ENCODE data around the gene RPS18.

Gene RPS18

DNA sequence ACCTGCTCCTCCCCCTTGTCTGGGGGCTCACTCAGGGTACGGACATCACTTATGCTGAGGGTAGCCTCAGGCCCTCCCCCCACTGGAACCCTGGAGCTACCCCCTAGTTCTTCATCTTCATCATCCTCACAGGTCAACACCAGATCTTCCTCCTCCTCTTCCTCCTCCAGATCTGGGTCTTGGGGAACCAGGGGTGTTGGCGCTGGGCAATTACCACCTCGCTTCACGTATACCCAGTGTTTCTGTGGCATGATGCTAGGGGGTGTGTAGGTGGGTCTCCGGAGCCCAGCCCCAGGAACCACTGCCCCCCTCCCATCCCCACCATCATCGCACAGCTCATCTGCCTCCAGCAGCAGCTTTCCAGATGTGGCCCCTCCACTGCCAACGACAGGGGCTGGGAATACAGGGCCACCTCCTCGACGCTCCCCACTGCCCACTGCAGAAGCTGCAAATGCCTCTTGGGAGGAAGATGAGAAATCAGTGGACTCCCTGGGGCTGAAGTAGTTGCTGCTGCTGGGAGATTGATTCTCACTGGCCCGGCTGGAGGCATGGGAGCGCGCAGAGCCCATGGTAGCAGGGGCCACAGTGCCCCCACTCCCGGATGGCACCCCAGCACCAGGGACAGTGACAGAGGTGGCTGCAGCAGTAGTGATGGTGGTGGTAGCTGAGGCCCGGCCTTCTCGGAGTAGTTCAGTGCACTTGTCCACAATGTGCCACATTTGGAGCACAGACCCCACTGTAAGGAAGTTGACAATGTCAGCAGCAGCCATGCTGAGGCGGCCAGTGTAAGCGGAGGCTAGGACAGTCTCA lies 44.1 kb downstream of the RPS18 start:
- no peak for FAIRE-seq

DNA sequence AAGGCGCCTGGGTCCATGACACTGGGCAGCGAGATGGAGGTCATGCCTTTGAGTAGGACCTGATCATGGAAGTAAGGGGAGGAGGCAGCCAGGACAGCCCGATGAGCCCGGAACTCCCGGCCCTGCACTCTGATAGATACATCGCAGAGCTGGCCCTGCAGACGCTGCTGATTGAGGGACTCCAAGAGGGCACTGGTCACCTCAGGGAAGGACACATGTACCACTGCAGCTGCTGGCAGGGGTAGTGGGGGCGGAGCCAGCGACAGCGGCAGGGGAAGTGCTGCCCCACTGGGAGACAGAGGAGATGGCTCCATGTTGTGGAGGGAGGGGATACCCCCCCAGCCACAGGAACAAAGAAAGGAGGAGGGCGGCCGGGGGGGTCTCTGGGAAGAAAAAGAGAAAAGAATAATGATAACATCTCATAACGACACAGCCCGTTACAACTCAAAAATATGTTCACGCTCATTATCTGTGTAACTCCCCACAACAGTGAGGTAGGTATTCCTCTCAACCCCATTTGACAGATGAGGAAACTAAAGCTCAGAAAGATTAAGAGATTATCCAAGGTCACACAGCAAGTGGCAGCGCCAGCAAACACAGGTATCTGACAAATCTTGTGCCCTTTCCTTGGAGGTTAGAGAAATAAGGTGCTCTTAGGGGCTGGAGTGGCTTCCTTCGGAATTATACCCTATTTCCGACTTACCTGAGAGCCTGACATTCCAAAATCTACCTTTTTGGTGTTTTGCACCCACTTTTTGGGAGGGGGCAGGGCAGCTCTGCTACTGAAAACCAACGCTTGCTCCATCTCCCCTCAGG lies 44.9 kb downstream of the RPS18 start:
- no peak for FAIRE-seq

DNA sequence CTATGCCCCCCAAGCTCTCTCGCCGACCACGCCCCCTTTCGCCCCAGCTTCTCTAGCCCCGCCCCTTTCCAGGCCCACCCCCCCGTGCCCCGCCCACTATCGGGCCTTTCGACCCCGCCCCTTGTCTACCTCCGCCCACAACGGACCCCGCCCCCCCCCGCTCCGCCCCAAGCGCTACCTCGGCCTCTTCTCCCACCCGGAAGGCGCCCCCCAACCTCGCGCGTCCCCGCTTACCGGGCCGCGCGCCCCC lies 45.5 kb downstream of the RPS18 start:
- no peak for FAIRE-seq

DNA sequence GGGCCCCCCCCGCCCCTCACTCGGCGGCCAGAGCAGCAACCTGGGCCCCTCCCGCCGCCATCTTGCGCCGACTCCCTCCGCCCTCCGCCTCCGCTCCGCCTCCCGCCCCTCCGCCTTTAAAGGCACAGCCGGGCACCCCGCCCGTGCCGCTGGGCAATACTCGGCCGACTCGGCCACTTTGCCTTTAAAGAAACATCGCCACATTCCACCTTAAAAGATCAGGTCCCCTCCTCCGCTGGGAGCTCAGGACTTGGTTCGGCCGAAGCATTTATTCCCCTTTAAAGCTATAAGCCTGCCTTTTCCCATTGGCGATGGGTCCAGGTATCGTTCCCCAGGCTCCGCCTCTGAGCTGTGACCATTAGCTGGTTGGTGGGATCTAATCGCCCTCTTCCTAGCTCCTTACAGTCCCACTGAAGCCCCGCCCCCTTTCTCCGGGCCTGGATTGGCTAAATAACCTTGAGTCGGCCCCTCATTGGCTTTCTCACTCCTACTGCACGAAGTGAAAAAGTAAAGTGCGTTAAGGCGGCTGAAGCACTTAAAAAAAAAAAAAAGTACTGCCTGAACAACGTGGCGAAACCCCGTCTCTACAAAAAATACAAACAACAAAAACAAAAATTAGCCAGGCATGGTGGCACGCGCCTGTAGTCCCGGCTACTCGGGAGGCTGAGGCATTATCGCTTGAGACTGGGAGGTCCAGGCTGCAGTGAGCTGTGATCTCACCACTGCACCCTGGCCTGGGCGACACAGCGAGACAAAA lies 46.0 kb downstream of the RPS18 start, which contains the start of gene ZBTB22:
Gene ZBTB22, minus strand, starts transcription at position 76 of the 757 bp plus-strand sequence. CDS start 828 bp downstream, outside the sequence.
- FAIRE-seq = peak; percentile 82

DNA sequence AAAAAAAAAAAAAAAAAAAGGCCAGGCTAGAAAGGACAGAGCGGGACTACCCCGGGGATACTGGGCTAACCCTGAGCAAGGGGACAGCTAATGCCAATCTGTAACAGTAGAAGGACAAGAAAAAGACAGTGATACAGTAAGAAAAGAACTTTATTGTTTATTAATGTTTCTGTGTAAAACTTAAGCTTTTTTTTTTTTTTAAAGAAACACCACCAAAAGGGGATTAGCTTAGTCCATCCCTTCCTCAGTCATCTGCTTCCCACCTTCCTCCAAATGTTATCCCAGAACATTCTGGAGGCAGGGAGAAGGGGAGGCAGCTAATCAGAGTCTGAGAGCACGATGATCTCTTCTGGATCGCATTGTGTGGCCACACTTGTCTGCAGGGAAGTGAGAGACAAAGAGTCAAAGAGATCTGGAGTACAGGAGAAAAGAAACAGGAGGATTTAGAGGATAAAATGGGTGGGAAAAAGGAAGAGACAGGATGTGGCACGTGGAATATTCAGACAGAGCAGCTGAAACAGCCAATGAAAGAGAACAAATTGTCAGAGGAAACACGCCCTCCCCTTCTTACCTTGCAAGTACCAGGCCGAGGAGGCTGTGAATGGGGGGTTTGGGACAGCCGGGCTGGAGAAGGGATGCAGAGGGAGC lies 46.7 kb downstream of the RPS18 start:
- no peak for FAIRE-seq

DNA sequence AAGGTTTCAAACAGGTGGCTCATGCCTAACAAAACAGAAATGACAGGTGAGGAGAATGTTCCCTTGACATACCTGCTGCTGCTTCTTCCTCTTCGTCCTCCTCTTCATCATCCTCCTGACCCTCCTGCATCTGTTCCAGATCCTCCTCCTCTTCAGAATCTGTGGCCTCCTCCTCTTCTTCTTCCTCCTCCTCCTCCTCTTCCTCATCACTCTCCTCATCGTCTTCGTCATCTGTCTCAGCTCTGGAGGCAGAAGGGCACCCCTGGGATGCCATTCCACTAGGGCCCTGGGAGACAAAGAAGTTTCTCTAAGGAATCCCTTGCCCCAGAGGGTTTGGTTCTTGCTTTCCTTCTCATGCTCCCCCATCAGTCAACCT lies 48.1 kb downstream of the RPS18 start:
- FAIRE-seq = no peak

DNA sequence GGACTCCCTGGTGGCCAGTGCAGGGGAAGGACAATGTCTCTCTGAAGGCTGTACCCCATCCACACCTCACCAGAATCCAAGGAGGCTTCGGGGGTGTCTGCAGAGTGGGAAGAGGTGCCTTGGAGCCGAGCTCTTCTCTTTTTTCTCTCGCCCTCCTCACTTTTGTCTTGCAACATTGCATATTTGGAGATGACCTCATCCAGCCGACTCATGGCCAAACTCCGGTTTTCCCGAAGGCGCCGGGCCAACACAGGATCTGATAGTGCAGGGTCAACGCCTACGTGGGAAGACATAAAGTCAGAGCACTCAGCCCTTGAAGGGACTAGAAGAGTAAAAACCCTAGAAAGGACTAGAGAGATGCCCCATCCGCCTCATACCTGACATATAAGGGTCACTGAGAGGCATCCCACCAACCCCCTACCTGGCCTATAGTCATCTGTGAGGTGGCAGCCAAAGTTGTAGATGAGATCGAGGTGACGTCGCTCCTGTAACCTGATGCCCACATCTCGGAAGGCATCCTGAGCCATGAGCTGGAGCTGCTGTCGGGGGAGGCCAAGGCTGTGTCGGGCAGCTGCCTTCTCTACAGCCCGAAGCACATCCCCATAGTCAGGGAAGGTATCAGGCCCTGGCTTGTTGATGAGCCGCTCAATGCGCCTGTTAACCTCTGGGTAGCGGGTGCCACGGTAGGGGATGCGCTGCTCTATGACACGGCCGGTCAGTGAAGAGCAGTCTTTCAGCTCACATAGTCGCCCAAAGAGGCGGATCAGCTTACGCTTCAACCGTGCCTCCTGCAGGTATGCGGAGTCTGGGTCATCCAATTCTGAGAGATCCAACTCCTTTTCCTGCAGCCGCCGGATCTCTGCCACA lies 48.7 kb downstream of the RPS18 start:
- FAIRE-seq = no peak

DNA sequence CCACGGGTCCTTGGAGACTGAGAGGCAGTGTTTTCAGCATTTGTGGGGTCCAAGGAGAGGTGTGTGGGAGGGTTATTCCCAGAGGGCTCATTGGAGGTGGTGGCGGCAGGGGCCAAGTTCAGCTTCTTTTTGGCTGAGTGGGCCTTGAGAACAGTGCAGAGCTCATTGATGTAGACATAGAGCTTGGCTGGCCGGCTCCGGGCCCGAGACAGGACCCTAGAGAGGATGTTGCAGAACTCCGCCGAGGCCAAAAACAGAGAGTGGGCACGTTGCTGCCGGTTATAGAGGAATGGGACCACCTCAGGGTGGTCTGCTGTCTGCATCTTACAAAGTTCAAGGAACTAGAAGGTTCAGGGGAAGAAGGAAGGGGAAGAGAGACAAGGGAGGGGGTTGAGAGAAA lies 49.4 kb downstream of the RPS18 start:
- no peak for FAIRE-seq

DNA sequence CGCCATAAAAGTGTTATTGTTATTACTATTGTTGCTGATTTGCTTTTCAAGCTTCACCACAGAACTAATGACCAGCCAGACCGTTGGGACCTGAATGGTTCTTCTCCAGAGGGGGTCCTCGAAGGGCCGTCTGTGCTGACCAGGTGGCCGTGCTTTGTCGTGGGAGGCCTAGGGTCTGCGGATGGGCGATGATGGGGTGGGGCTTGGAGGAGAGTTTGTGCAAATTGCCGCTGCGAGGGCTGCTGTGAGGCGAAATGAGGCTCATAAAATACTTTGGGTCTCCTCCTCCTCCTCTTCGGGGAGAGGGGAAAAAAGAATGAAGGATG lies 51.7 kb downstream of the RPS18 start:
- FAIRE-seq = no peak

DNA sequence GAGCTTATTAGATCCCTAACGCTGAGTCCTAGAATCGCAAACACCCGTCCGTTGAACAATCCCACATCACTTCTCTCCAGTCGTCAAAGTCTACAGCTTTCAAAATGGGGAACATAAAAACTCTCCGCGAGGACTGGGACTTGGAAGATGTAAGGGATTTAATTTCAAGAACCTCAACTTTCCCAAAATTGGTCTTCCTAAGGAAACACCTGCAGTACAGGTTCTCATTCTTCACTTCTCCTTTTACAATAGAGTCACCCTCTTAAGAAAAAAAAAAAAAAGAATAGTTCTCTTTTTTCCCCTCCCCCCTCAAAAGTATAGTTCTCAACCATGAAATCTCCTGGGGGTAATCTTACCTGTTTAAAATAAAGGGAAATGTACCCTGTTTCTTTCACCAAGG lies 52.2 kb downstream of the RPS18 start:
- FAIRE-seq = no peak
